LNCaP clone FGC (cell line): ENCODE measurements around the gene KDM4B.

Experiments used
- DNase-seq: peaks from one replicate; pipeline ENCODE4 v3.0.0-alpha.2; 2011; ENCODE audit warnings: low read depth
- H3K4me3 ChIP-seq: 2 replicates; pipeline ENCODE4 v1.5.1; 2011; ENCODE audit warnings: mild to moderate bottlenecking, low read depth, low read length, control low read depth
- TF ChIP-seq, protein P1 (sequence below): IDR thresholded peaks from 2 replicates; pipeline ENCODE4 v1.5.1; 2012; ENCODE audit warnings: mild to moderate bottlenecking; ENCODE audit not compliant: control insufficient read depth, insufficient read depth; ENCODE audit errors: extremely low read depth

The KDM4B gene

DNA sequence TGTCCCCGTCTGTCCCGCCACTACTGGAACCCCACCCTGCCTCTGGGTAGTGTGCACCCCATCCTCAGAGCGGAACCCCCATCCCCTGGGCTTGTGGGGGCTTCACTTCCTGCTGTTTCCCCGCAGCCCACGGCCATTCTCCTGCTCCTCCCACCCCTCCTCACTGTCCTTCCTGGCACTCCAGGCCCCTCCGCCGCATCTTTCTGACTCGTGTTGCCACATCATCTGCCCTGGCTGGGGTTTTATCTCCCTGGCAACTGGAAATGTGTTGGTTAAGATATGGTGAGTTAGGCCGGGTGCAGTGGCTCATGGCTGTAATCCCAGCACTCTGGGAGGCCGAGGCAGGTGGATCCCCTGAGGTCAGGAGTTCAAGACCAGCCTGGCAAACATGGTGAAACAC lies 37.3 kb downstream of the KDM4B start:
- no peak for DNase-seq
- TF ChIP-seq, protein P1, sequence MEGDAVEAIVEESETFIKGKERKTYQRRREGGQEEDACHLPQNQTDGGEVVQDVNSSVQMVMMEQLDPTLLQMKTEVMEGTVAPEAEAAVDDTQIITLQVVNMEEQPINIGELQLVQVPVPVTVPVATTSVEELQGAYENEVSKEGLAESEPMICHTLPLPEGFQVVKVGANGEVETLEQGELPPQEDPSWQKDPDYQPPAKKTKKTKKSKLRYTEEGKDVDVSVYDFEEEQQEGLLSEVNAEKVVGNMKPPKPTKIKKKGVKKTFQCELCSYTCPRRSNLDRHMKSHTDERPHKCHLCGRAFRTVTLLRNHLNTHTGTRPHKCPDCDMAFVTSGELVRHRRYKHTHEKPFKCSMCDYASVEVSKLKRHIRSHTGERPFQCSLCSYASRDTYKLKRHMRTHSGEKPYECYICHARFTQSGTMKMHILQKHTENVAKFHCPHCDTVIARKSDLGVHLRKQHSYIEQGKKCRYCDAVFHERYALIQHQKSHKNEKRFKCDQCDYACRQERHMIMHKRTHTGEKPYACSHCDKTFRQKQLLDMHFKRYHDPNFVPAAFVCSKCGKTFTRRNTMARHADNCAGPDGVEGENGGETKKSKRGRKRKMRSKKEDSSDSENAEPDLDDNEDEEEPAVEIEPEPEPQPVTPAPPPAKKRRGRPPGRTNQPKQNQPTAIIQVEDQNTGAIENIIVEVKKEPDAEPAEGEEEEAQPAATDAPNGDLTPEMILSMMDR: no peak
- no peak overlapping the region for H3K4me3 ChIP-seq

DNA sequence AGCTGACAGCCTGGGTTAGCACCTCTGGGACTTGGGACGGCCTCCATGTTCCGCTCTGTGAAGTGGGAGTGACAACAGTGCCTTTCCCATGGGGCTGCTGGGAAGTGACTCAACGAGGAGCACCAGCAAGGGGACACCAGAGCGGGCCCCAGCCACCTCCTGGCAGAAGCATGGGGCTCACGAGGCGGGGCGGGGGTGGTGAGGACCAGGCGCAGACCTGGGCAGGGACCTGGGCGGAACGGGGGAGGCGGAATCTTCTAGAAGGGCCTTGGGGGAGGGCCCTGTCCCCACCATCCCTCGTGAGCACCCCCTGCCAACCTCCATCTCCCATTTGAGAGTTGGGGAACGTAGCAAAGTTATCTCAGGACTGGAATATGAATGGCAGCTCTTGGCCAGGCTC lies 37.9 kb downstream of the KDM4B start:
- TF ChIP-seq, protein P1: no peak
- no peak overlapping the region for H3K4me3 ChIP-seq
- no peak for DNase-seq

DNA sequence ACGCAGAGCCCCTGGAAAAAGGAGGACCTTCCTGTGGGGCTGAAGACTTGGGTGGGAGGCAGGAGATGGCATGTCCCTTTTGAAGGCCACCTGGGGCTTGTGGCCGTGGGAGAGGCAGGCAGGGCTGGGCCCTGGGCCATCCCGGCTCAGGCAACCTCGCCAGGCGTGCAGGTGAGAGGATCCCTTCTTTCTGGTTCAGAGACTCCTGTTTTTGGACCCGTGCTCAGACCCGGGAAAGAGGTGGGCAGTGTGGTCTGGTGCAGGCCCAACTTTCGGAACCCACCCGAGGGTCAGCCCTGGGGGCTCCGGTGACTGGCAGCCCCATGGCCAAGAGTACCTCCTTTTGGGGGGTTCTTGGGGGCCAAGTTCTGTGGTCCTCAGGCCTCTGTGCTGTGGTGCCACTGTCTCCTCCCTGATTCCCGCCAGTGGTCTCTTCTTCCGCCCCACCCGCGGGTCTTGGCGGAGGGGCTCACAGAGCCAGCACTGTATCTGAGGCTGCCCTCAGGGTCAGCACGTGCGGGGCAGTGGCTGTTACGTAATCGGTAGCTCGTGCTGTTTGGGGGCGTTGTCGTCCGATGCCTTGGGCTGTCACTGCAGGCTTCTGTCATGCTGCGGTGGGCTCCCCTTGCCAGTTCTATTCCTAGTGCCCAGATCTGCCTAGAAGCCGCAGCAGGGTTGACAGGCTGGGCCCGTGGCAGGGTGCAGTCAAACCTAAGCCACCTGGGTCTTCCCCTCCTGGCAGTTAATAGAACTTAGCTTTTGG lies 42.7 kb downstream of the KDM4B start:
- TF ChIP-seq, protein P1: no peak
- DNase-seq: no peak
- H3K4me3 ChIP-seq: no peak overlapping the region

DNA sequence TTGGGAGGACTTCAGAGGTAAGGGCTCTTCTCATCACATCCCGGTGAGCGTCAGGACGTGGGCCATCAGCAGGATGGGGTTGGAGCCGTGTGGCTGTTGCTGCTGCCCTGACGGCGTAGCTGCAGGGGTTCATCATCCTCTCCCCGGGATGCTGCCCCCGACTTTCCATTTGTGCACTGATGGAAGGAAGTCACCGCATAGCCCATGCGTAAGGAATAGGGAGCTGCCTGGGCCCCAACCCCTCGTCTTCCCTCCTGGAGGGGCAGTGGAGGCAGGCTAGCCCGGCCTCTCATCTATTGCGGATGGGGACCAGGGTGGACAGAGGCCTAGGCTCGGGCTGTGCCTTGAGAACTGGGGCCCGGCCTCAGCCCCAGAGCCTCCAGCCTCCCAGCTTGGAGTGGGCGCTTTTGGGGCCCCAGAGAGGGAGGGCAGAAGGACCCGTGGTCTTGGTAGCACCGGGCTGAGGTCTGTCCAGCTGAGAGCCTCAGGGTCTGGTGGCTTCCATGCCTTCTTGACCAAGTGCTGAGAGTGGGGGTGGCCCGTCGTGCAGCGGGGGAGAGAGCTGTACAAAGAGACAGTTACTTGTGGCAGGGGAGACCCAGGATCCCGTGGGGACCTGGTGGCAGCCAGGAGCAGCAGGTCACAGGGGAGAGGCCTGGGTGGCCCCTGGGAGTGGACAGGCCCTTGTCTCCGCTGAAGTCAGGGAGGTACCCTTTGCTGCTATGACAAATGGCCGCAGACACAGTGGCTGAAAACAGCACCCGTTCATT lies 44.0 kb downstream of the KDM4B start:
- TF ChIP-seq, protein P1: no peak
- no peak for DNase-seq
- no peak overlapping the region for H3K4me3 ChIP-seq

DNA sequence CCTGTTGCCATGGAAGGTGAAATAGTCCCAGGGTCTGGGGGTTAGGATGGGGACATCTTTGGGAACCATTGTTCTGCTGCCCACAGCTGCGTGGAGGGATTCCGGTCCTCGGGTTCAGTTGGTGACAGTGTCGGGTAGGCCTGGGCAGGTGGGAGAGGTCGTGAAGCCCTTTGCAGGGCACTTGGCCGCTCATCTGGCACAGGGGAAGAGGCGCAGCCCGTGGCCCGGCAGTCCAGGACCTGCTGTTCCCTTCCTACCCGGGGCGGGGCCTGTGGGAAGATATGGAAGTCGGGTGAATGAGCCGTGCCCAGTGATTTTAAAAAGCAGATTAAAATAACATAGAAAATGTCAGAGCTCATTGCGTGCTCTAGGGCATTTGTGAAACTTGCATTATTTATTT lies 44.8 kb downstream of the KDM4B start:
- H3K4me3 ChIP-seq: no peak overlapping the region
- TF ChIP-seq, protein P1: no peak
- DNase-seq: no peak

DNA sequence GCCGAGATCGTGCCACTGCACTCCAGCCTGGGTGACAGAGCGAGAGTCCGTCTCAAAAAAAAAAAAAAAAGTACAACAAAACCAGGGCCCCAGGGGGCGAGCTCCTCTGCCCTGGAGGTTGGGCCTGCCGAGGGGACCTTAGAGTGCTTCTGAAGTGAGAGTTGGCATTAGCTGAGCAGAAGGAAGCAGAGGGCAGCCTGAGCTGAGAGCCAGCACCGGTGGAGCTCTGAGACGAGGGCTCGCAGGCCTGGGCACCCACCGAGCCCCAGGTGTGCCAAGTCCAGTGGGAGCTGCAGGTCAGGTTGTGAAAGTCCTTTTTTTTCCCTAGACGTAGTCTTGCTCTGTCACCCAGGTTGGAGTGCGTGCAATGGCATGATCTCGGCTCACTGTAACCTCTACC lies 46.0 kb downstream of the KDM4B start:
- no peak overlapping the region for H3K4me3 ChIP-seq
- DNase-seq: no peak
- TF ChIP-seq, protein P1: no peak
